GM12878 (cell line): ENCODE data around the gene SLC24A3. TPM values are rescaled to one million over a fixed set of nuclear protein-coding genes. Genes with fewer than 3 reads are reported as not detected.

ENCODE experiments used
- ATAC-seq: fragments of 200-7000 bp; cut with Tn5 transposase; 3 replicates; pipeline ENCODE4 v1.9.1; 2020; ENCODE audit warnings: mild to moderate bottlenecking, moderate library complexity
- BruUV-seq: library from RNA; stranded (reverse); fragments of 400-500 nt; replicated peaks from 2 replicates; lab custom pipeline; 2021; lab: Mats Ljungman, UMichigan
- CTCF ChIA-PET: fragments of 300-600 bp; sonication (Branson Sonifier 250); formaldehyde crosslinking; extraction: SDS; loops from one replicate; lab custom pipeline; 2021; ENCODE audit warnings: inconsistent platforms; lab: Yijun Ruan, JAX
- POLR2A ChIA-PET: fragments of 350-600 bp; formaldehyde crosslinking; extraction: SDS; loops from one replicate; lab custom pipeline; 2021; ENCODE audit warnings: inconsistent platforms; lab: Charles Lee
- RAD21 ChIA-PET: fragments of 300-600 bp; sonication (Branson Sonifier 250); formaldehyde crosslinking; loops from one replicate; lab custom pipeline; 2023; ENCODE audit warnings: antibody characterized with exemption; ENCODE audit not compliant: unreplicated experiment; lab: Charles Lee
- SMC1A ChIA-PET: fragments of 300-600 bp; sonication (Branson Sonifier 250); formaldehyde crosslinking; loops from one replicate; lab custom pipeline; 2023; ENCODE audit not compliant: unreplicated experiment, uncharacterized antibody; lab: Charles Lee
- DNase-seq: peaks from one replicate; pipeline ENCODE4 v3.0.0-alpha.2; 2011; ENCODE audit warnings: low read depth, low spot score
- FAIRE-seq: peaks from 3 replicates; lab custom pipeline; 2011; peaks lifted over from hg19 to GRCh38; lab: Jason Lieb, UNC
- H2AFZ ChIP-seq: 2 replicates; pipeline ENCODE4 v1.6.0; 2011; ENCODE audit warnings: low read depth, low read length, control low read depth; ENCODE audit not compliant: control insufficient read depth
- H3K27ac ChIP-seq: 2 replicates; pipeline ENCODE4 v1.5.1; 2011; ENCODE audit warnings: control low read depth; ENCODE audit not compliant: control insufficient read depth, insufficient read depth
- H3K27me3 ChIP-seq, 2 experiments: replicated peaks in 1 of 2; 2 replicates each; pipeline versions ENCODE4 v1.6.0 to v1.6.1; 2011; ENCODE audit warnings: low read length in 1 of 2; ENCODE audit not compliant: control insufficient read depth in 2 of 2, insufficient read depth in 2 of 2
- H3K36me3 ChIP-seq, 2 experiments: 2 replicates each; pipeline ENCODE4 v1.5.1; 2011; ENCODE audit warnings: low read length in 1 of 2; ENCODE audit not compliant: control insufficient read depth in 2 of 2, insufficient read depth in 2 of 2
- H3K4me1 ChIP-seq: 2 replicates; pipeline ENCODE4 v1.6.1; 2011; ENCODE audit warnings: mild to moderate bottlenecking, low read length, moderate library complexity, mixed read lengths; ENCODE audit not compliant: control insufficient read depth, insufficient read depth
- H3K4me2 ChIP-seq: 2 replicates; pipeline ENCODE4 v1.6.0; 2011; ENCODE audit warnings: control low read depth; ENCODE audit not compliant: control insufficient read depth, insufficient read depth
- H3K4me3 ChIP-seq: fragments of 200-600 bp; sonication (generic); 2 replicates; pipeline ENCODE4 v1.5.1; 2016
- H3K79me2 ChIP-seq: 2 replicates; pipeline ENCODE4 v1.6.0; 2011; ENCODE audit warnings: low read length; ENCODE audit not compliant: control insufficient read depth, insufficient read depth
- H3K9ac ChIP-seq: 2 replicates; pipeline ENCODE4 v1.8.0; 2011; ENCODE audit warnings: low read length, control low read depth, mixed read lengths; ENCODE audit not compliant: control insufficient read depth, insufficient read depth
- H3K9me3 ChIP-seq: replicated peaks from 3 replicates; pipeline ENCODE4 v1.5.1; 2011; ENCODE audit warnings: mild to moderate bottlenecking, low read length; ENCODE audit not compliant: control insufficient read depth, insufficient read depth
- H4K20me1 ChIP-seq: 2 replicates; pipeline ENCODE4 v1.6.0; 2011; ENCODE audit not compliant: control insufficient read depth, insufficient read depth
- BCLAF1 ChIP-seq: fragments of 450-650 bp; IDR thresholded peaks from 2 replicates; pipeline ENCODE4 v1.6.1; 2017; ENCODE audit warnings: antibody characterized with exemption, mild to moderate bottlenecking, moderate library complexity
- BHLHE40 ChIP-seq, 2 experiments: fragments of 450-650 bp in 1 of 2; IDR thresholded peaks; 2 replicates each; pipeline ENCODE4 v1.6.1; 2011 to 2017; ENCODE audit warnings: low read depth in 2 of 2, borderline replicate concordance in 1 of 2, improper control_type of control experiment in 1 of 2, low read length in 1 of 2, mild to moderate bottlenecking in 1 of 2
- E2F4 ChIP-seq: IDR thresholded peaks from 2 replicates; pipeline ENCODE4 v1.6.1; 2012; ENCODE audit warnings: low read depth, low read length, improper control_type of control experiment
- JUNB ChIP-seq: IDR thresholded peaks from 2 replicates; pipeline ENCODE4 v1.6.1; 2016; ENCODE audit warnings: antibody characterized with exemption, mild to moderate bottlenecking
- USF1 ChIP-seq: IDR thresholded peaks from 2 replicates; pipeline ENCODE4 v1.6.1; 2011; ENCODE audit warnings: borderline replicate concordance, low read depth, mild to moderate bottlenecking, moderate library complexity, mixed read lengths, low read length; ENCODE audit not compliant: insufficient read depth; ENCODE audit errors: extremely low read length
- WGBS: methylation state at CpG from one replicate; pipeline ENCODE4 v1.1.6; 2016; ENCODE audit warnings: low lambda C conversion rate; ENCODE audit not compliant: insufficient replicate concordance, insufficient coverage; ENCODE audit errors: missing lambda C conversion rate; 5-methylcytosine and 5-hydroxymethylcytosine counted together
- in situ Hi-C: fragments of 300-500 bp; cut with MboI; formaldehyde crosslinking; loops from 9 replicates; pipeline ENCODE4 v1.14.3; 2018; ENCODE audit warnings: mixed read lengths
- intact Hi-C: fragments of 100-400 bp; cut with micrococcal nuclease; formaldehyde crosslinking; loops from one replicate; pipeline ENCODE4 v1.14.2; 2022; ENCODE audit not compliant: unreplicated experiment
- polyA plus RNA-seq, 11 experiments: library from polyadenylated mRNA; depleted of rRNA in 4 of 11; unstranded in 6 of 11; stranded (reverse) in 5 of 11; fragments of >200 nt; fragmentation: Nextera tagmentation in 4 of 11; fragmentation: Illumina TruSeq in 1 of 11; extraction: Ambion mirVana in 4 of 11; extraction: Trizol in 1 of 11; gene quantifications; 1 replicate in 1 of 11; 2 replicates in 10 of 11; pipeline versions ENCODE4 v1.2.1 to v1.2.3, GENCODE V29; 2011 to 2016; ENCODE audit warnings: inconsistent platforms in 2 of 11, missing spikeins in 2 of 11, low read depth in 1 of 11
- total RNA-seq, 4 experiments: library from RNA; depleted of rRNA in 3 of 4; stranded (reverse); fragments of >200 nt in 3 of 4; fragmentation: Illumina TruSeq in 1 of 4; extraction: Trizol in 1 of 4; gene quantifications; 2 replicates each; pipeline versions ENCODE4 v1.2.1 to v1.2.3, GENCODE V29; 2013 to 2021
- TF ChIP-seq, protein P1 (sequence below): fragments of 450-650 bp; IDR thresholded peaks from 2 replicates; pipeline ENCODE4 v1.6.1; 2014; ENCODE audit warnings: mild to moderate bottlenecking
- TF ChIP-seq, protein P2 (sequence below): fragments of 150-350 bp; IDR thresholded peaks from 2 replicates; pipeline ENCODE4 v1.6.1; 2016; ENCODE audit warnings: low read depth, low read length
- TF ChIP-seq, protein P3 (sequence below): fragments of 450-650 bp; formaldehyde crosslinking; IDR thresholded peaks from 2 replicates; pipeline ENCODE4 v1.4.0; 2020; ENCODE audit warnings: mild to moderate bottlenecking, moderate library complexity

SLC24A3 gene
- total and polyA plus RNA-seq, 10 of the 15 experiments (the other 5 are each of a cell fraction or from before 2014, with no cell fraction given), result 0.04 TPM; not detected in 9

GRCh38 chr20:19375395-19375794, 163.0 kb downstream of the SLC24A3 start:
- no peak overlapping the region for H2AFZ ChIP-seq
- H3K4me2 ChIP-seq, result no peak overlapping the region
- in situ Hi-C loops, result no loop called here
- no peaks in the 10 kb centered on the region for H3K4me1 ChIP-seq
- 29% methylated on average over 6 of the region's 6 CpGs for WGBS
- H3K27ac ChIP-seq, result no peak overlapping the region
- no peaks in the 10 kb centered on the region for H4K20me1 ChIP-seq
- intact Hi-C loops, result no loop called here
- no peaks in the 10 kb centered on the region for H3K36me3 ChIP-seq
- no peak for TF ChIP-seq BCLAF1
- no peak for TF ChIP-seq E2F4
- no peak for TF ChIP-seq BHLHE40 (IDR thresholded peaks at IDR 0.05; ENCODE audit: borderline replicate concordance in 1 of 2, low read depth in 2 of 2, low read length in 1 of 2)
- TF ChIP-seq, protein P1, sequence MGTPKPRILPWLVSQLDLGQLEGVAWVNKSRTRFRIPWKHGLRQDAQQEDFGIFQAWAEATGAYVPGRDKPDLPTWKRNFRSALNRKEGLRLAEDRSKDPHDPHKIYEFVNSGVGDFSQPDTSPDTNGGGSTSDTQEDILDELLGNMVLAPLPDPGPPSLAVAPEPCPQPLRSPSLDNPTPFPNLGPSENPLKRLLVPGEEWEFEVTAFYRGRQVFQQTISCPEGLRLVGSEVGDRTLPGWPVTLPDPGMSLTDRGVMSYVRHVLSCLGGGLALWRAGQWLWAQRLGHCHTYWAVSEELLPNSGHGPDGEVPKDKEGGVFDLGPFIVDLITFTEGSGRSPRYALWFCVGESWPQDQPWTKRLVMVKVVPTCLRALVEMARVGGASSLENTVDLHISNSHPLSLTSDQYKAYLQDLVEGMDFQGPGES, result no peak
- TF ChIP-seq, protein P2, sequence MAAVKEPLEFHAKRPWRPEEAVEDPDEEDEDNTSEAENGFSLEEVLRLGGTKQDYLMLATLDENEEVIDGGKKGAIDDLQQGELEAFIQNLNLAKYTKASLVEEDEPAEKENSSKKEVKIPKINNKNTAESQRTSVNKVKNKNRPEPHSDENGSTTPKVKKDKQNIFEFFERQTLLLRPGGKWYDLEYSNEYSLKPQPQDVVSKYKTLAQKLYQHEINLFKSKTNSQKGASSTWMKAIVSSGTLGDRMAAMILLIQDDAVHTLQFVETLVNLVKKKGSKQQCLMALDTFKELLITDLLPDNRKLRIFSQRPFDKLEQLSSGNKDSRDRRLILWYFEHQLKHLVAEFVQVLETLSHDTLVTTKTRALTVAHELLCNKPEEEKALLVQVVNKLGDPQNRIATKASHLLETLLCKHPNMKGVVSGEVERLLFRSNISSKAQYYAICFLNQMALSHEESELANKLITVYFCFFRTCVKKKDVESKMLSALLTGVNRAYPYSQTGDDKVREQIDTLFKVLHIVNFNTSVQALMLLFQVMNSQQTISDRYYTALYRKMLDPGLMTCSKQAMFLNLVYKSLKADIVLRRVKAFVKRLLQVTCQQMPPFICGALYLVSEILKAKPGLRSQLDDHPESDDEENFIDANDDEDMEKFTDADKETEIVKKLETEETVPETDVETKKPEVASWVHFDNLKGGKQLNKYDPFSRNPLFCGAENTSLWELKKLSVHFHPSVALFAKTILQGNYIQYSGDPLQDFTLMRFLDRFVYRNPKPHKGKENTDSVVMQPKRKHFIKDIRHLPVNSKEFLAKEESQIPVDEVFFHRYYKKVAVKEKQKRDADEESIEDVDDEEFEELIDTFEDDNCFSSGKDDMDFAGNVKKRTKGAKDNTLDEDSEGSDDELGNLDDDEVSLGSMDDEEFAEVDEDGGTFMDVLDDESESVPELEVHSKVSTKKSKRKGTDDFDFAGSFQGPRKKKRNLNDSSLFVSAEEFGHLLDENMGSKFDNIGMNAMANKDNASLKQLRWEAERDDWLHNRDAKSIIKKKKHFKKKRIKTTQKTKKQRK, result no peak
- TF ChIP-seq USF1, result no peak
- TF ChIP-seq JUNB, result no peak
- TF ChIP-seq, protein P3, sequence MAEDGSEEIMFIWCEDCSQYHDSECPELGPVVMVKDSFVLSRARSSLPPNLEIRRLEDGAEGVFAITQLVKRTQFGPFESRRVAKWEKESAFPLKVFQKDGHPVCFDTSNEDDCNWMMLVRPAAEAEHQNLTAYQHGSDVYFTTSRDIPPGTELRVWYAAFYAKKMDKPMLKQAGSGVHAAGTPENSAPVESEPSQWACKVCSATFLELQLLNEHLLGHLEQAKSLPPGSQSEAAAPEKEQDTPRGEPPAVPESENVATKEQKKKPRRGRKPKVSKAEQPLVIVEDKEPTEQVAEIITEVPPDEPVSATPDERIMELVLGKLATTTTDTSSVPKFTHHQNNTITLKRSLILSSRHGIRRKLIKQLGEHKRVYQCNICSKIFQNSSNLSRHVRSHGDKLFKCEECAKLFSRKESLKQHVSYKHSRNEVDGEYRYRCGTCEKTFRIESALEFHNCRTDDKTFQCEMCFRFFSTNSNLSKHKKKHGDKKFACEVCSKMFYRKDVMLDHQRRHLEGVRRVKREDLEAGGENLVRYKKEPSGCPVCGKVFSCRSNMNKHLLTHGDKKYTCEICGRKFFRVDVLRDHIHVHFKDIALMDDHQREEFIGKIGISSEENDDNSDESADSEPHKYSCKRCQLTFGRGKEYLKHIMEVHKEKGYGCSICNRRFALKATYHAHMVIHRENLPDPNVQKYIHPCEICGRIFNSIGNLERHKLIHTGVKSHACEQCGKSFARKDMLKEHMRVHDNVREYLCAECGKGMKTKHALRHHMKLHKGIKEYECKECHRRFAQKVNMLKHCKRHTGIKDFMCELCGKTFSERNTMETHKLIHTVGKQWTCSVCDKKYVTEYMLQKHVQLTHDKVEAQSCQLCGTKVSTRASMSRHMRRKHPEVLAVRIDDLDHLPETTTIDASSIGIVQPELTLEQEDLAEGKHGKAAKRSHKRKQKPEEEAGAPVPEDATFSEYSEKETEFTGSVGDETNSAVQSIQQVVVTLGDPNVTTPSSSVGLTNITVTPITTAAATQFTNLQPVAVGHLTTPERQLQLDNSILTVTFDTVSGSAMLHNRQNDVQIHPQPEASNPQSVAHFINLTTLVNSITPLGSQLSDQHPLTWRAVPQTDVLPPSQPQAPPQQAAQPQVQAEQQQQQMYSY (CRISPR knock-in tag), result no peak
- ChIA-PET RAD21 (no interaction called here), POLR2A (no interaction called here), SMC1A (no interaction called here), CTCF (no interaction called here)
- no TSS peak for BruUV-seq
- no peaks in the 10 kb centered on the region for H3K79me2 ChIP-seq
- no peaks in the 10 kb centered on the region for H3K9me3 ChIP-seq
- DNase-seq, result no peak
- no peak overlapping the region for H3K4me3 ChIP-seq
- no peaks in the 10 kb centered on the region for H3K27me3 ChIP-seq
- no peak for ATAC-seq
- H3K9ac ChIP-seq, result no peak overlapping the region
- no peak for FAIRE-seq
